Thoracic aorta (tissue), 2 donors: Measurements from ENCODE around the gene ATF6. TPM values are rescaled to one million over a fixed set of nuclear protein-coding genes. Genes with fewer than 3 reads are reported as not detected.

ENCODE experiments used
- ATAC-seq: fragments of 150-250 bp; one replicate; pipeline ENCODE4 v1.8.0; 2017; ENCODE audit warnings: low read depth; ENCODE audit not compliant: insufficient number of reproducible peaks, low FRiP score
- DNase-seq: peaks from one replicate; pipeline ENCODE4 v3.0.0-alpha.2; 2020; ENCODE audit warnings: low spot score
- H3K27ac ChIP-seq, 2 donors: fragments of 200-600 bp; sonication (generic); 1 replicate in 1 of 2; 2 replicates in 1 of 2; pipeline ENCODE4 v1.5.1; 2016; ENCODE audit warnings: mild to moderate bottlenecking in 2 of 2, moderate library complexity in 2 of 2
- H3K27me3 ChIP-seq: fragments of 200-600 bp; sonication (generic); replicated peaks from 2 replicates; pipeline ENCODE4 v1.6.0; 2016; ENCODE audit warnings: mild to moderate bottlenecking; ENCODE audit not compliant: insufficient read depth
- H3K36me3 ChIP-seq: fragments of 200-600 bp; sonication (generic); one replicate; pipeline ENCODE4 v1.5.1; 2016
- H3K4me1 ChIP-seq, 2 donors: fragments of 200-600 bp; sonication (generic); 1 replicate in 1 of 2; 2 replicates in 1 of 2; pipeline versions ENCODE4 v1.5.1 to v1.6.0; 2016; ENCODE audit warnings: low read depth in 2 of 2, mild to moderate bottlenecking in 1 of 2; ENCODE audit not compliant: control insufficient read depth in 1 of 2
- H3K4me3 ChIP-seq: fragments of 200-600 bp; sonication (generic); 2 replicates; pipeline ENCODE4 v1.5.1; 2016; ENCODE audit warnings: mild to moderate bottlenecking
- H3K9me3 ChIP-seq: fragments of 200-600 bp; sonication (generic); 2 replicates; pipeline ENCODE4 v1.5.1; 2016
- total RNA-seq, 2 donors: library from RNA; depleted of rRNA; stranded (reverse); fragments of >200 nt; gene quantifications; one replicate each; pipeline versions ENCODE4 v1.1.0 to v1.2.3, GENCODE V29; 2016
- TF ChIP-seq, protein P1 (sequence below): fragments of 200-600 bp; sonication (generic); IDR thresholded peaks from one replicate; pipeline ENCODE4 v1.5.1; 2019; ENCODE audit warnings: antibody characterized with exemption

Gene ATF6
- total RNA-seq, 2 donors from 2014 or later: 26.9 to 37.6 TPM

DNA sequence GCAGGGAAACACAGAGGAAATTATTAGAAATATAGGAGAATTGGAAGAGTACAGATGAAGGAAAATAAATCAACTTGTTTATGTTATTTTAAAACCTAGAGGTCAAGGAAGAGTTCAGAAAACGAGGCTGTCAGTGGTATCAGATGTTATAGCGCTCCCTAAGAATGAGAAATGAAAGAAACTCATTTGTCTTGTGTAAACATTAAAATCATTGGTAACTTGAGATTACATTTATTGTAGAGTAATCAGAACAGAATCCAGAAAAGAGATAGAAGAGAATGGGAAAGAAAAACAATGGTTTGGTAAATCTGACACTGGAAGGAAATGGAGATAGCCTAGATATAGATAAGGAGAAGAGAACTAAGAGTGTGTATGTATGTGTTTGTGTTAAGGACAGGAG lies 106.4 kb downstream of the ATF6 start:
- DNase-seq (no peak), ATAC-seq (no peak)
- Histone ChIP-seq H3K9me3 (no peaks in the 10 kb centered on the region), H3K36me3 (no peaks in the 10 kb centered on the region), H3K4me1 (peaks cover 0 to 8% of the 10 kb centered on the region in 2 donors), H3K4me3 (no peak overlapping the region), H3K27me3 (no peaks in the 10 kb centered on the region), H3K27ac (no peak overlapping the region)
- TF ChIP-seq, protein P1, sequence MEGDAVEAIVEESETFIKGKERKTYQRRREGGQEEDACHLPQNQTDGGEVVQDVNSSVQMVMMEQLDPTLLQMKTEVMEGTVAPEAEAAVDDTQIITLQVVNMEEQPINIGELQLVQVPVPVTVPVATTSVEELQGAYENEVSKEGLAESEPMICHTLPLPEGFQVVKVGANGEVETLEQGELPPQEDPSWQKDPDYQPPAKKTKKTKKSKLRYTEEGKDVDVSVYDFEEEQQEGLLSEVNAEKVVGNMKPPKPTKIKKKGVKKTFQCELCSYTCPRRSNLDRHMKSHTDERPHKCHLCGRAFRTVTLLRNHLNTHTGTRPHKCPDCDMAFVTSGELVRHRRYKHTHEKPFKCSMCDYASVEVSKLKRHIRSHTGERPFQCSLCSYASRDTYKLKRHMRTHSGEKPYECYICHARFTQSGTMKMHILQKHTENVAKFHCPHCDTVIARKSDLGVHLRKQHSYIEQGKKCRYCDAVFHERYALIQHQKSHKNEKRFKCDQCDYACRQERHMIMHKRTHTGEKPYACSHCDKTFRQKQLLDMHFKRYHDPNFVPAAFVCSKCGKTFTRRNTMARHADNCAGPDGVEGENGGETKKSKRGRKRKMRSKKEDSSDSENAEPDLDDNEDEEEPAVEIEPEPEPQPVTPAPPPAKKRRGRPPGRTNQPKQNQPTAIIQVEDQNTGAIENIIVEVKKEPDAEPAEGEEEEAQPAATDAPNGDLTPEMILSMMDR: no peak

DNA sequence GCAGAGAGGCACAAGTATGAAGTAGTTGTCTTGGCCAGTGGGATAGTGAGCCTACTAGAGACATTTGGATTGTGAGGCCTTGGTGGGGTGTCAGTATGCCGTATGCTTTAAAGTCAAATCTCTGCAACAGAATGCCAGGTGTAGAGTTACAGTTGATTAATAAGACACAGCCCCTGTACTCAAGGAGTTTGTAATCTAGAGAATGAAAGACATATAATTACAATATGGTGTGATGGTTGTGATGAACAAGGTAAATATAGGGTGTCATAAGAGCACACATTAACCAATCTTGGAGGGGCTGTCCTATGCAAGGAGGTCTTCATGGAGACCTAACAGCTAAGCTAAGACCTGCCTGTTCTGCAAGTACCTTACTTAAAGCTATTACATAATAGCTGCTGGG lies 113.1 kb downstream of the ATF6 start:
- Histone ChIP-seq H3K27me3 (no peaks in the 10 kb centered on the region), H3K4me3 (no peak overlapping the region), H3K9me3 (no peaks in the 10 kb centered on the region), H3K27ac (no peak overlapping the region), H3K36me3 (peaks cover 3% of the 10 kb centered on the region), H3K4me1 (peaks cover 0 to 4% of the 10 kb centered on the region in 2 donors)
- DNase-seq: no peak
- ATAC-seq: no peak
- TF ChIP-seq, protein P1: no peak

DNA sequence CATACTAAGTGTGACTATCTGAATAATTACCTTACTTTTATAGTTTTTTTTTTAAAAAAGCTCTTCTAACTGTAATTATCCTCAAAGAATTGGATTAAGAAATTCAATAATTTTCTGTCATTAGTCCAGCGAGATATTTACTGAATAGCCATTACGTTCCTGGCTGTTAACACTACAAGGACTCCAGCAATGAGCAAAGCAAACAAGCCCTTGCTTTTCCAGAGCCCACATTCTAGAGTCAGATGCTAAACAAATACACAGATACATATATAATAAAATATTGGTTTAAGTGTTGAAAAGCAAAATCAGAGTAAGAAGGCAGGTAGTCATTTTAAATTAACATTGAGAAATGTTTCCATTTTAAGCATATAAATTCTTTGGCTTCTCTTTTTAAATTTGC lies 118.4 kb downstream of the ATF6 start:
- Histone ChIP-seq H3K9me3 (no peaks in the 10 kb centered on the region), H3K27me3 (no peaks in the 10 kb centered on the region), H3K36me3 (peaks cover 10% of the 10 kb centered on the region), H3K4me3 (no peak overlapping the region), H3K4me1 (peaks cover 11 to 19% of the 10 kb centered on the region in 2 donors), H3K27ac (no peak overlapping the region)
- DNase-seq: no peak
- TF ChIP-seq, protein P1: no peak
- ATAC-seq: no peak

DNA sequence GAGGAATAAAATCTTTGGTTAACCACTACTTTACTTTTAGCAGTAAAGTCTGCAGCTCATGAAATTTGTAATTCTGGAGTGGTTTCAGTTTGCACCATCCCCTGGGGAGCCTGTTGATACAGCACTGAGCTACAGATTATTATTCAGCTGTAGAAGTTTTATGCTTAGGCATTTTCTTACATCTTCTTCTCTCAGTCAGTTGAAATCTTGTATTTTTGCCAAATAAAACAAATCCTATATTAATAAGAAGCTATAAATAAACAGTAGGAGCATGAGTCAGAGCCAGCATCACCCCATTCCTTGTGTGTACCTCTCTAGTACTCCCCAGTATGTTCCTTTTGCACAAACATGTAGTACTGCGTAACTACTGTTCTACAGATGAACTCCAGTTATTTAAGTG lies 118.9 kb downstream of the ATF6 start:
- Histone ChIP-seq H3K36me3 (peaks cover 10% of the 10 kb centered on the region), H3K4me3 (no peak overlapping the region), H3K27ac (no peak overlapping the region), H3K27me3 (no peaks in the 10 kb centered on the region), H3K9me3 (no peaks in the 10 kb centered on the region), H3K4me1 (peaks cover 11 to 19% of the 10 kb centered on the region in 2 donors)
- no peak for ATAC-seq
- no peak for DNase-seq
- TF ChIP-seq, protein P1: no peak

DNA sequence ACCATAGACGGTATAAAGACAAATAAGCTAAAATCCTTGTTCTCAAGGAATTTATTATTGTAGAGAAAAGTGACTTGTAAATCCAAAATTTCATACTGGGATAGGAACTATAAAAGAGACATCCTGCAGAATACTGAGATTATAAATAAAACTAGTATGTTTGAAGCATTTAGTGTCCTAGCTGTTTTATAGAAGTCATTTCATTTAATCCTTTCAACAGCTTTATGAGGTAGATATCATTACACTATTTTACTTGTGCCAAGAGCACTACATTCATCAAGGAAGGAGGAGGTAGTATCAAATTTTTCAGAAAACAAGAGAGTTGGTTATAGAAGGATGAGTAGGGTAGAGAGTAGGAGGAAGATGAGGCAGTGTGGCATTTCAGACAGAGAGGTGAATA lies 119.6 kb downstream of the ATF6 start:
- ATAC-seq (no peak), DNase-seq (no peak)
- Histone ChIP-seq H3K4me1 (peaks cover 11 to 19% of the 10 kb centered on the region in 2 donors), H3K27me3 (no peaks in the 10 kb centered on the region), H3K9me3 (no peaks in the 10 kb centered on the region), H3K36me3 (peaks cover 10% of the 10 kb centered on the region), H3K27ac (no peak overlapping the region), H3K4me3 (no peak overlapping the region)
- TF ChIP-seq, protein P1: no peak
